Measurements from ENCODE around the gene CHD9NB.
"Not testable (repeated sequence)": the region's sequence is repeated elsewhere in the genome, so short reads cannot be mapped to it uniquely, and the experiment has no call there.

CHD9NB gene

DNA sequence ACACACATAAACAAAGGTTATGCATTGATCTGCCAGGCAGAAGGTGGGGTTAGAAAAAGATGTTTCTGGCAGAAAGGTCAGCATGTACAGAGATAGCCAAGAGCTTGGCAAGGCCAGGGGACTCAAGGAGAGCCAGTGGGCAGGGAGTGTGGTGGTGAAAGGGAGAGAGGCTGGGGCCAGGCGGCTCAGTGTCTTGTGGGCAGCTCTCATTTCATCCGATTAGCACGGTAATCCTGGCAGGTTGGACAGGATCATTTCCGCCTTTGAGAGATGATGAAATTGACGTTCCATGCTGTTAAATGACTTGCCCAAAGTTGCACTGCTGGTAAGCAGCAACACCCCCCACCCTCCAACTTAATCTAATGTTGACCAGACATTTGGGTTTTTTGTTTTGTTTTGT lies 5.7 kb upstream of the CHD9NB start:
- FAIRE-seq (no peak), DNase-seq (ENCODE audit: low spot score) (no peak)

GRCh38 chr16:53057658-53058057 lies 5.0 kb upstream of the CHD9NB start:
- DNase-seq (ENCODE audit: low spot score): no peak
- FAIRE-seq: no peak

- FAIRE-seq (no peak), DNase-seq (ENCODE audit: low spot score) (no peak)
Observed at GRCh38 chr16:53056392-53056881, 3.7 kb upstream of the CHD9NB start.

GRCh38 chr16:53055541-53056391 lies 3.1 kb upstream of the CHD9NB start:
- DNase-seq (ENCODE audit: low spot score) (peak; percentile 15), FAIRE-seq (no peak)

DNA sequence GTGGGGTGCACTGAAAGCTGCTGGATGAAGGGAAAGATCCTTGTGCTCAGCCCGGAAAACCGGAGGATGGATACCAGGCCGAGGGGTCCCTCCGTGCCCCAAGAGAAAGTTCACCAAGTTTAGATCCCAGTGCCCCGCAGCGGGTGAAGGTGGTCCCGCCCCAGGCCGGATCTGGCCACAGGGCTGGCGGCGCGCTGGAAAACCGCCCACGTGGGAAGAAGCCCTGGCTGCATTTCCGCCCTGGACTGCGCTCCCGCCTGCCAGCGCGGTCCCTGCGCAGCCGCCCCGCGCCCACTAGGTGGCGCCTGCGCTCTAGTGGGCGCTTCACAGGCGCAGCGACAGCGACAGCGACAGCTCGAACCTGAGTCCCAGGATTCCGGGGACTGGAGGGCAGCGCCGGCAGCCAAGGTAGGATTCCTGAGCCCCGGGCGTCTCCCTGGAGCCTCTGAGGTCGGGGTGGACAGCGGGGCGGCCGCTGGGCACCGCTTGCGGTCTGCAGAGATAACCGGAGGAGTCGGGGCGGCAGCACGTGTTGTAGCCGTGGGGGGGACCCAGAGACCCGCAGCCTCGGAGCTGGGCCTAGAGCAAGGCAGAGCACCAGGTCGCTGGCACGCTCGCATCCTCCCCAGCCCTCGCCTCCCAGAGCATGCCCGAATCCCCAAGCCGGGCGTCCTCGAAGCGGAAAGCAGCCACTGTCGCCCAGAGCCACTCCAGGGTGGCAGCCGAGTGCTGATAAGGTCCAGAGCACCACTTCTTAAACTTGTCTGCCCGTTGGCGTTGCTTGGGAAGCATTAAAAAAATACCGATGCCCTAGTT lies 2.2 kb upstream of the CHD9NB start, which contains the start of gene CHD9:
Gene CHD9 (plus strand): TSS at position 322 of the 816 bp plus-strand sequence. CDS start 101,099 bp downstream, outside the sequence.
- FAIRE-seq: no peak
- DNase-seq (ENCODE audit: low spot score): peak; percentile 91

GRCh38 chr16:53053967-53054669 lies 1.4 kb upstream of the CHD9NB start:
- FAIRE-seq (no peak), DNase-seq (ENCODE audit: low spot score) (peak; percentile 25)

DNA sequence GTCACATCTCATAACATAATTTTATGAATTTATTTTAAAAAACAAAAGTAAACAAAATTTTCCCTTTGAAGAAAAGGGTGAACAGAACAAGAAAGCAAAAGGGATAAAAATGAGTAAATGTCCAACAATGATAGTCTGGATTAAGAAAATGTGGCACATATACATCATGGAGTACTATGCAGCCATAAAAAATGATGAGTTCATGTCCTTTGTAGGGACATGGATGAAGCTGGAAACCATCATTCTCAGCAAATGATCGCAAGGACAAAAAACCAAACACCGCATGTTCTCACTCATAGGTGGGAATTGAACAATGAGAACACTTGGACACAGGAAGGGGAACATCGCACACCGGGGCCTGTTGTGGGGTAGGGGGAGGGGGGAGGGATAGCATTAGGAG lies 1.4 kb downstream of the CHD9NB start:
- FAIRE-seq: not testable (repeated sequence)

GRCh38 chr16:53048139-53048915 lies 4.4 kb downstream of the CHD9NB start:
- FAIRE-seq: no peak
- no peak for DNase-seq (ENCODE audit: low spot score)

More for the DNA sequence above, 1.4 kb downstream of the CHD9NB start:
- DNase-seq (ENCODE audit: low spot score): not testable (repeated sequence)

- not testable (repeated sequence) for DNase-seq (ENCODE audit: low spot score); FAIRE-seq
Observed at GRCh38 chr16:53047515-53047914, 5.2 kb downstream of the CHD9NB start.

DNA sequence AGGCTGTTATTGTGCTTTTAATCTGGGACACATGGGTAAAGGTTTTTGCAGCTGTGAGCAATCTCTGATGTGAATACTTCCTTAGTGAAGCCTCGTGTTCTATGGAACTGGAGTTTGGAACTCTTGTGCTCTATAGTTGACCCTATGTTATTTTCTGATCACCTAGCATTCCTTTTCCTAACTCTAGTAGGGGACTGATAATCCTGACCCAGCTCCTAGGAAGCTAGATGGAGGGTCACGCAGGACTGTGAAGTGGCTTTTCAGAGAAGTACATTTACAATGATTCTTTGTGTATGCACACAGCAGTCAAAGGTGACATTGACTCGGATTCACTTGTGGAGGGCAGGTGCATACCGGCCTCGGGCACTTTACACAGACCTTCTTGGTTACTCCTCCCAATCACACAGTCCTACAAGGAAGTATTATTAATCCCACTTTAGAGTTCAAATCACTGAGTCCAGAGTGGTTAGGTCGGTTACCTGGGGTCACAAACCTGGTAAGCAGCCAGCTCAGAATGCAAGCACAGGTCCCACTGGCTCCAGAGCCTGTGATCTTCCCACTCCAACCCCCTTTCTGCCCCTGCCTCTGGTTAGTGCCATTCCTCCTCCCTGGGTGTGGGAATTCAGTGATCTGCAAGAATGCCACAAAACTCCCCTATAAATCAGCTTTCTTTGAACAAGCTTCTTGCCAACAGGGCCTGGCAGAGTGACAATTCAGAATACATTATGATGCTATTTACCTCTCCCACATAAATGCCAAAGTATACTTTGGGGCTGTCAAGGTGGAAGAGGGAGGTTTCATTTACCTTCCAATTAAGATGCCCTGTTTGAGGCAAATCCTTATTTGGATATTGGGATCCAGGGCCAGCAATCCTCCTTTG lies 7.1 kb downstream of the CHD9NB start:
- DNase-seq (ENCODE audit: low spot score) (no peak), FAIRE-seq (no peak)

DNA sequence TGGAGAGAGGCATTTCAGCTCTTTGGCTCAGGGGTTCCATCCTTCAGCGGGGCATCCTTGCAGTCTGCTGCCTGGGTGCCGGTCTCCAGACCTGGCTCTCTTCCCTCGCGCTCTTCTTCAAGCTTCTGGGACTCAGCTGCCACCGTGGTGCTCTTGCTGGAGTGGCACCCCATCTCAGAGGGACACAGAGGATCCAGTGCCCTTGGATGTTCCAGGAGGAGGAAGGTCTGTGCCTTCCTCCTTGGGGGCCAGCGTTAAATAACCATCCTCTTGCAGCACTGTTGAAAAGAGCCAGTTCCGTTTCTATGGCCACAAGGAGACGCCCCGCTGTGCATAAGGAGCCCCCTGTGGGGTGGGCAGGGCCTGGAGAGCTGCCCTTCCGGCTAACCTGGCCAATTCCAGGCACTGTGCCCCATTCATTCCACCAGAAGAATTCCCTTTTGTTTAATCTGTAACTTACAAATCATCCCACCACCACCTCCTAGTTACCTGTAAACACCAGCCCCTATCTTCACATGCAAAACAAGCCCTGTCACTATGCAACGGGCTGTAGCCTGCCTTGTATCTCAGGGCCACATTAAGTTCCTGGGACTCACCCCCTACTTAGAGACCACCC lies 8.6 kb downstream of the CHD9NB start:
- FAIRE-seq (no peak), DNase-seq (ENCODE audit: low spot score) (no peak)

DNA sequence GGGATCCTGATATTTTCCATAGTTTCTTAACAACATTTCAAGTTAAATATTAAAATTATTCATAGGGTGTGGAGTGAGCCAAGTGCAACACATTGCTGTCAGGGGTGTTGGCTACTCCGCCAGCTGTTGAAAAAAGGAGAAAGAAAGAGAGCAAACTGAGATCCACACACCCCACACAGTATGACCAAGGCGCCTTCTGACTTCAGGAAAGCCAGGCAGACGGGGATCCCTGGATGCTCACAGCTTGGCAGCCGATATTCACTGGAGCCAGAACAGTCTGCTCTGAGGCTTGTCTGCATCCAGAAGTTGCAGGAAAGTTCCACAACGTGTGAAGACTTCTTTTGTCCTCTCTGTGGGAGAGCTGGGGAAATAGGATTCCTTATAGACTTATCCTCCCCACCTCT lies 9.3 kb downstream of the CHD9NB start:
- FAIRE-seq: no peak
- DNase-seq (ENCODE audit: low spot score): no peak

DNA sequence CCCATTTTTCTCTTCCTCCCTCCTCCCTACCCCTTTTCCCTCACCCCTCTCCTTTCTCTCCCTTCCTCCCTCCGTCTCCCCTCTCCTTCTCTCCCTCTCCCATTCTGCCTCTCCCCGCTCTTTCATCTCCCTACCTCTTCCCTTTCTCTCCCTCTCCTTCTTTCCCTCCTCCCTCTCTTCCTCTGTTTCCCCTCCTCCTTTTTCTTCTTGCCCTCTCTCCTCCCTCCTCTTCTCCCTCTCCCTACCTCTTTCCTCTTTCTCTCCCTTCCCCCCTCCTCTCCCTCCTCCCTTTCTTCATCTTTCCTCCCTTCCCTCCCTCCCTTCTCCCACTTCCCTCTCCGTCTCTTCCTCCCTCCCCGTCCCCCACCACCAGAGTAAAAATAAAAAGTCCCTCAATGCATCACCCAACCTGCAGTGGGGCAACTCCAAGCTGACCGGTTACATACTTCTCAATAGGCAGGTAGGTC lies 10.4 kb downstream of the CHD9NB start:
- DNase-seq (ENCODE audit: low spot score) (no peak), FAIRE-seq (no peak)

DNA sequence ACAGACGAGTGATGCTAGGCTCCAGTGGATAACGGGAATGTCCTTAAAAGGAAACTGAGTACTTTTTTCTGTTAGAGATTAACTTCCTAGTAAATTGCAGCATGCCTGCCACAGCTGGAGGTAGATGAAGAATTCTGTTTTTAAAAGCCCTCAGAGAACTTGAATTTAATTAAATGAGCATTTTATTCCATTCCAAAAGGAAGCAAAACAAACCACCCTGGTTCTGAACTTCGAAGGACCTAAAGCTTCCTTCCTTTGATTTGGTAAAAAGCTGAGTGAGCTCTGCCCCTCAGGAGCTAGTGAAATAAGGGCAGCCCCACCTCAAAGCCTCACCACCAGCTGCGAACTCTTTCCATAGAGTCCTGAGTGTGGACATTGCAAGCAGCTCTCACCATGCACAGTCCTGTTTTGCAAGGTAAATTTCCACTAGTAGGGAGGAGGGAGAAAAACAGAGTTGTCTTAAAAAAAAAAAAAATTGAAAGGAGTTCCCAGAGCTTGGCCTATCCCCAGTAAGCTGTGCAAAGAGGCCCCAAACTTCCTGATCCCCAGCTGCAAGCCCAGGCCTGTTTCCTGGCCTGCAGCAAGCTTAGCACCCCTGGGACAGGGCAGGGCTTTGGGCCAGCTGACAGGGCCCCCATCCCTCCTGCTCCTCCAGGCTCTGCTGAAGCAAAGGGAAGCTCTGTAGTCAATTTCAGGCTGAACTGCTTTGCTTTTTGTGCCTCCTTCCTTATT lies 11.2 kb downstream of the CHD9NB start:
- FAIRE-seq (no peak), DNase-seq (ENCODE audit: low spot score) (no peak)

GRCh38 chr16:53040788-53041187 lies 11.9 kb downstream of the CHD9NB start:
- DNase-seq (ENCODE audit: low spot score): no peak
- no peak for FAIRE-seq

DNA sequence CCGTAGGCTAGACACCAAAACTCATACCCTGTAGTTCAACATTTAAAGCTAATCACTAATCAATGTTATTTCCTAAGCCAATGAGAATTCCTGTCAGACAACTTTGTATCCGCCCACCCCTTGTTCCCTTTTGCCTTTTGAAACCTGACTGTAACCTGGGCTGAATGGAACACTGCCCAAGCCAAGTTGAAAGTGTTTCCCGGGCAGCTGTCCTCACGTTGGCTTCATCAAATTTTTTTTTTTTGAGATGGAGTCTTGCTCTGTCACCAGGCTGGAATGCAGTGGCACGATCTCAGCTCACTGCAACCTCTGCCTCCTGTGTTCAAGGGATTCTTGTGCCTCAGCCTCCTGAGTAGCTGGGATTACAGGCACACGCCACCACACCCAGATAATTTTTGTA lies 16.0 kb downstream of the CHD9NB start:
- DNase-seq (ENCODE audit: low spot score); FAIRE-seq: not testable (repeated sequence)

GRCh38 chr16:53036066-53036465 lies 16.6 kb downstream of the CHD9NB start:
- DNase-seq (ENCODE audit: low spot score) (no peak), FAIRE-seq (no peak)

DNA sequence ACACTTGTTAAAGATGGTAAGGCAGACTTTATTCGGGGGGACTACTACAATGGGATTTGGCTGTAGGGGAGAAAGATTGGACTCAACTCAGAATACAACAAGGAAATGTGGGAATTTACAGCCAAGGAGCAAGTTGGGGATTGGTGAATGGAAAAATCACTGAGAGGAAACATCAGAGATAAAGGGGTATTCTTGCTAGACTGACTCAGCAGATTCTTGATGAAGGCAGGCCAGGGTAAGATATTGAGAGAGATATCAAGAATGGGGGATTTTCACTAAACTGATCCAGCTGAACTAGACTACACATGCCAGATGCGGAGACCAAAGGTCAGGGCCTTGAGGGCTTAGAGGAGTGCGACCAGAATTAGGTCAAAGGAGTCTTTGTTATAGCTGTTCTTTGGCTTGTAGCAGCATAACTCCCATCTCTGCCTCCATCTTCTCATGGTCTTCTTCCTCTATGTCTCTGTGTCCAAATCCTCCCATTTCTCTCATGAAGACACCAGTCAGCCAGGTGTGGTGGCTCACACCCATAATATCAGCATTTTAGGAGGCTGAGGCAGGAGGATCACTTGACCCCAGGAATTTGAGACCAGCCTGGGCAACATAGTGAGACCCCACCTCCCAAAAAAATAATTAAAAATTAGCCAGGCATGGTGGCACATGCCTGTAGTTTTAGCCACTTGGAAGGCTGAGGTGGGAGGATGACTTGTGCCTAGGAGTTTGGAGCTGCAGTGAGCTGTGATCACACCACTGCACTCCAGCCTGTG lies 17.3 kb downstream of the CHD9NB start:
- FAIRE-seq: no peak

More for the DNA sequence above, 17.3 kb downstream of the CHD9NB start:
- no peak for DNase-seq (ENCODE audit: low spot score)

All from urothelium cell line (cell line).